ENCODE measurements around the gene LRRC2.
"Not testable (repeated sequence)": the region's sequence is repeated elsewhere in the genome, so short reads cannot be mapped to it uniquely, and the experiment has no call there.

The LRRC2 gene

GRCh38 chr3:46539443-46540005 lies 26.6 kb downstream of the LRRC2 start:
- H3K27ac ChIP-seq (ENCODE audit: low read depth, low read length), result no peak overlapping the region
- no peak overlapping the region for H3K9ac ChIP-seq (ENCODE audit: low read length)
- no peak overlapping the region for H3K4me3 ChIP-seq (ENCODE audit: low read depth, low read length)
- peaks cover 20% of the 10 kb centered on the region for H3K4me1 ChIP-seq (ENCODE audit: control insufficient read depth, insufficient read depth, low read length)
- H3K9me3 ChIP-seq (ENCODE audit: control insufficient read depth, insufficient read depth, low read depth, low read length), result no peaks in the 10 kb centered on the region
- no peaks in the 10 kb centered on the region for H3K27me3 ChIP-seq (ENCODE audit: control insufficient read depth, insufficient read depth, low read length)
- H3K36me3 ChIP-seq (ENCODE audit: control insufficient read depth, insufficient read depth, low read length), result no peaks in the 10 kb centered on the region

- H3K27me3 ChIP-seq (ENCODE audit: control insufficient read depth, insufficient read depth, low read length), result no peaks in the 10 kb centered on the region
- H3K4me1 ChIP-seq (ENCODE audit: control insufficient read depth, insufficient read depth, low read length), result peaks cover 17% of the 10 kb centered on the region
- H3K36me3 ChIP-seq (ENCODE audit: control insufficient read depth, insufficient read depth, low read length), result no peaks in the 10 kb centered on the region
- no peak overlapping the region for H3K9ac ChIP-seq (ENCODE audit: low read length)
- no peak overlapping the region for H3K27ac ChIP-seq (ENCODE audit: low read depth, low read length)
- H3K9me3 ChIP-seq (ENCODE audit: control insufficient read depth, insufficient read depth, low read depth, low read length), result no peaks in the 10 kb centered on the region
- no peak overlapping the region for H3K4me3 ChIP-seq (ENCODE audit: low read depth, low read length)
These were observed 27.2 kb downstream of the LRRC2 start for GRCh38 chr3:46538803-46539442.

GRCh38 chr3:46538425-46538802 lies 27.7 kb downstream of the LRRC2 start:
- not testable (repeated sequence) for H3K36me3 ChIP-seq (ENCODE audit: control insufficient read depth, insufficient read depth, low read length); H3K9me3 ChIP-seq (ENCODE audit: control insufficient read depth, insufficient read depth, low read depth, low read length); H3K27me3 ChIP-seq (ENCODE audit: control insufficient read depth, insufficient read depth, low read length); H3K27ac ChIP-seq (ENCODE audit: low read depth, low read length); H3K9ac ChIP-seq (ENCODE audit: low read length); H3K4me3 ChIP-seq (ENCODE audit: low read depth, low read length)
- peaks cover 17% of the 10 kb centered on the region for H3K4me1 ChIP-seq (ENCODE audit: control insufficient read depth, insufficient read depth, low read length)

GRCh38 chr3:46537779-46538178 lies 28.3 kb downstream of the LRRC2 start:
- H3K9ac ChIP-seq (ENCODE audit: low read length), result no peak overlapping the region
- H3K4me1 ChIP-seq (ENCODE audit: control insufficient read depth, insufficient read depth, low read length), result peaks cover 13% of the 10 kb centered on the region
- no peaks in the 10 kb centered on the region for H3K36me3 ChIP-seq (ENCODE audit: control insufficient read depth, insufficient read depth, low read length)
- H3K27me3 ChIP-seq (ENCODE audit: control insufficient read depth, insufficient read depth, low read length), result no peaks in the 10 kb centered on the region
- no peak overlapping the region for H3K27ac ChIP-seq (ENCODE audit: low read depth, low read length)
- H3K9me3 ChIP-seq (ENCODE audit: control insufficient read depth, insufficient read depth, low read depth, low read length), result no peaks in the 10 kb centered on the region
- H3K4me3 ChIP-seq (ENCODE audit: low read depth, low read length), result no peak overlapping the region

- H3K36me3 ChIP-seq (ENCODE audit: control insufficient read depth, insufficient read depth, low read length), result no peaks in the 10 kb centered on the region; the same call in 1 of the 2 replicates
- H3K27ac ChIP-seq (ENCODE audit: low read depth, low read length), result no peak overlapping the region
- H3K9ac ChIP-seq (ENCODE audit: low read length), result no peak overlapping the region
- H3K9me3 ChIP-seq (ENCODE audit: control insufficient read depth, insufficient read depth, low read depth, low read length), result no peaks in the 10 kb centered on the region
- H3K4me3 ChIP-seq (ENCODE audit: low read depth, low read length), result no peak overlapping the region
- no peaks in the 10 kb centered on the region for H3K27me3 ChIP-seq (ENCODE audit: control insufficient read depth, insufficient read depth, low read length)
- peaks cover 12% of the 10 kb centered on the region for H3K4me1 ChIP-seq (ENCODE audit: control insufficient read depth, insufficient read depth, low read length)
These were observed 28.8 kb downstream of the LRRC2 start for GRCh38 chr3:46537316-46537715.

- no peaks in the 10 kb centered on the region for H3K9me3 ChIP-seq (ENCODE audit: control insufficient read depth, insufficient read depth, low read depth, low read length)
- no peaks in the 10 kb centered on the region; the same call in 1 of the 2 replicates for H3K36me3 ChIP-seq (ENCODE audit: control insufficient read depth, insufficient read depth, low read length)
- no peak overlapping the region for H3K4me3 ChIP-seq (ENCODE audit: low read depth, low read length)
- no peak overlapping the region for H3K27ac ChIP-seq (ENCODE audit: low read depth, low read length)
- no peaks in the 10 kb centered on the region for H3K27me3 ChIP-seq (ENCODE audit: control insufficient read depth, insufficient read depth, low read length)
- H3K9ac ChIP-seq (ENCODE audit: low read length), result no peak overlapping the region
- H3K4me1 ChIP-seq (ENCODE audit: control insufficient read depth, insufficient read depth, low read length), result peaks cover 12% of the 10 kb centered on the region
These were observed 29.3 kb downstream of the LRRC2 start for GRCh38 chr3:46536758-46537157.

- no peaks in the 10 kb centered on the region for H3K9me3 ChIP-seq (ENCODE audit: control insufficient read depth, insufficient read depth, low read depth, low read length)
- H3K27me3 ChIP-seq (ENCODE audit: control insufficient read depth, insufficient read depth, low read length), result no peaks in the 10 kb centered on the region
- no peak overlapping the region for H3K27ac ChIP-seq (ENCODE audit: low read depth, low read length)
- no peak overlapping the region for H3K4me3 ChIP-seq (ENCODE audit: low read depth, low read length)
- no peak overlapping the region for H3K9ac ChIP-seq (ENCODE audit: low read length)
- peaks cover 12% of the 10 kb centered on the region for H3K4me1 ChIP-seq (ENCODE audit: control insufficient read depth, insufficient read depth, low read length)
- H3K36me3 ChIP-seq (ENCODE audit: control insufficient read depth, insufficient read depth, low read length), result peaks cover 4% of the 10 kb centered on the region; the same call in 1 of the 2 replicates
These were observed 30.4 kb downstream of the LRRC2 start for GRCh38 chr3:46535746-46536145.

GRCh38 chr3:46533091-46533490 lies 33.0 kb downstream of the LRRC2 start:
- Histone ChIP-seq H3K9ac (ENCODE audit: low read length) (no peak overlapping the region), H3K4me1 (ENCODE audit: control insufficient read depth, insufficient read depth, low read length) (peaks cover 12% of the 10 kb centered on the region), H3K4me3 (ENCODE audit: low read depth, low read length) (no peak overlapping the region), H3K27ac (ENCODE audit: low read depth, low read length) (no peak overlapping the region), H3K9me3 (ENCODE audit: control insufficient read depth, insufficient read depth, low read depth, low read length) (no peaks in the 10 kb centered on the region), H3K27me3 (ENCODE audit: control insufficient read depth, insufficient read depth, low read length) (no peaks in the 10 kb centered on the region), H3K36me3 (ENCODE audit: control insufficient read depth, insufficient read depth, low read length) (peaks cover 4% of the 10 kb centered on the region; the same call in 1 of the 2 replicates)

GRCh38 chr3:46527239-46527638 lies 38.9 kb downstream of the LRRC2 start:
- 0 out of 2 replicates have a peak, but pooled peaks cover 4% of the 10 kb centered on the region for H3K36me3 ChIP-seq (ENCODE audit: control insufficient read depth, insufficient read depth, low read length)
- H3K27ac ChIP-seq (ENCODE audit: low read depth, low read length), result no peak overlapping the region
- H3K4me1 ChIP-seq (ENCODE audit: control insufficient read depth, insufficient read depth, low read length), result no peaks in the 10 kb centered on the region
- no peaks in the 10 kb centered on the region for H3K9me3 ChIP-seq (ENCODE audit: control insufficient read depth, insufficient read depth, low read depth, low read length)
- H3K27me3 ChIP-seq (ENCODE audit: control insufficient read depth, insufficient read depth, low read length), result no peaks in the 10 kb centered on the region
- H3K9ac ChIP-seq (ENCODE audit: low read length), result no peak overlapping the region
- no peak overlapping the region for H3K4me3 ChIP-seq (ENCODE audit: low read depth, low read length)

GRCh38 chr3:46524832-46525231 lies 41.3 kb downstream of the LRRC2 start:
- H3K36me3 ChIP-seq (ENCODE audit: control insufficient read depth, insufficient read depth, low read length), result no peaks in the 10 kb centered on the region

GRCh38 chr3:46524008-46524407 lies 42.1 kb downstream of the LRRC2 start:
- Histone ChIP-seq H3K9me3 (ENCODE audit: control insufficient read depth, insufficient read depth, low read depth, low read length) (no peaks in the 10 kb centered on the region), H3K36me3 (ENCODE audit: control insufficient read depth, insufficient read depth, low read length) (no peaks in the 10 kb centered on the region), H3K27me3 (ENCODE audit: control insufficient read depth, insufficient read depth, low read length) (no peaks in the 10 kb centered on the region), H3K9ac (ENCODE audit: low read length) (no peak overlapping the region), H3K4me3 (ENCODE audit: low read depth, low read length) (no peak overlapping the region), H3K27ac (ENCODE audit: low read depth, low read length) (no peak overlapping the region), H3K4me1 (ENCODE audit: control insufficient read depth, insufficient read depth, low read length) (peaks cover 5% of the 10 kb centered on the region; the same call in 1 of the 2 replicates)

More at GRCh38 chr3:46524832-46525231, 41.3 kb downstream of the LRRC2 start:
- Histone ChIP-seq H3K4me1 (ENCODE audit: control insufficient read depth, insufficient read depth, low read length) (peaks cover 5% of the 10 kb centered on the region; the same call in 1 of the 2 replicates), H3K27ac (ENCODE audit: low read depth, low read length) (no peak overlapping the region), H3K9ac (ENCODE audit: low read length) (no peak overlapping the region), H3K9me3 (ENCODE audit: control insufficient read depth, insufficient read depth, low read depth, low read length) (no peaks in the 10 kb centered on the region), H3K4me3 (ENCODE audit: low read depth, low read length) (no peak overlapping the region), H3K27me3 (ENCODE audit: control insufficient read depth, insufficient read depth, low read length) (no peaks in the 10 kb centered on the region)
